GM04503 (cell line): ENCODE results near the gene ANKRD33.

Source experiments
- DNase-seq: peaks from one replicate; pipeline ENCODE4 v3.0.0-alpha.2; 2012; ENCODE audit warnings: low read depth

ANKRD33 gene, protein sequence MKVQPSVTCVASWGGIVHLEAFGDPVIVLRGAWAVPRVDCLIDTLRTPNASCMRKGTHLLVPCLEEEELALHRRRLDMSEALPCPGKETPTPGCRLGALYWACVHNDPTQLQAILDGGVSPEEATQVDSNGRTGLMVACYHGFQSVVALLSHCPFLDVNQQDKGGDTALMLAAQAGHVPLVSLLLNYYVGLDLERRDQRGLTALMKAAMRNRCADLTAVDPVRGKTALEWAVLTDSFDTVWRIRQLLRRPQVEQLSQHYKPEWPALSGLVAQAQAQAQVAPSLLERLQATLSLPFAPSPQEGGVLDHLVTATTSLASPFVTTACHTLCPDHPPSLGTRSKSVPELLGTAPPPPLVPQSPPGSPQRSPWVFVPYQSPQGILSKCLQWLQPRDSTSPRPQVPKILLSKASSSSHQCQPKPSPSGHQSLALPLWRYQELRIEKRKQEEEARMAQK

GRCh38 chr12:51887476-51888315, at the start of gene ANKRD33:
Gene ANKRD33, plus strand, starts transcription at chr12:51888103. Its CDS starts 84 bp downstream, at chr12:51888187.
- DNase-seq = no peak

DNA sequence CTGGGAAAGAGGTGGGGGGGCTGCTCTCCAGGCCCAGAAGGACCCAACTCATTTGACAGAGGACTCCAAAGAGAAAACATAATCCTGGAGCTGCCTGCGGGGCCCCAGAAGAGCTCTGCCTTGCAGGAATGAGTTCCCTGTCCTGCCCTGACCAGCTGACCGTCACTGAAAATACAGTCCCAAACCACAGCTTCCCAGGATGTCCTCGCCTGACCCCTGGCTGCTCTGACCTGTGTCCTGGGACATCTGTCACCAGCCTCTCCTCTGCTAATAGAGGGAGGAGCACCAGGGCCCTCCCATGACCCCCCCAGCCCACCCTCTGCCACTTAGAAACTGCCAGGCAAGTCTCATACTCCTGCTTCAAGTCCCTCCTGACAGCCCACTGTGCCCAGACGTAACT, 49.1 kb upstream of the ANKRD33 start:
- DNase-seq = no peak

DNA sequence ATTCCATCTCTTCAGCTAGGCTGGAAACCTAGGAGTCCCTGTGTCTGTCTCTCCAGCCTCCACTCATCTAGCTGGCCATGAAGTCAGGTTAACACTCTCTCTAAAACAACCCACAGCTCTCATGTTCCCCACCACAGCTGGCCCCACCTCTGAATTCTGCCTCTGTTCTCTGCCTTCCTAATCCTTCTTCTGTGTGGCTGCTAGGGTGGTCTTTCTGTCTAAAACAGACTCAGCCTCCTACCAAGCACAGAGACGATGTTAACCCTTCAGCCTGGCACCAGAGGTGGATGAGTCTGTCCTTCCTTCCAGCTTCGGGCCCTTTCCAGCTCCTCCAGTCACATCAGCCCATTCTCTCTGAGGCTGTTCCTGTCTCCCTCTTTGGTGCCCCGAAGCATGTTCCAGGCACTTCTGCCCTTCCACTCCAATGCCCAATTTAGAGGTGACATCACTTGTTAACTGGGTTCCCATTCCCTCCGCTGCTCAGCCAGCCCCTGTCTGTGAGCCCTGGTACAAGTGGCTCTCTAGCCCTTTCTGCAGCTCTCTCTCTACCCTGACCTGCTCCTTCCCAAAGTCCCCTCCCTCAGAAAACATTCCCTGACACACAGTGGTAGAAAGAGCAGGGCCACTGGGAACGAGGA, 48.5 kb upstream of the ANKRD33 start:
- no peak for DNase-seq

DNA sequence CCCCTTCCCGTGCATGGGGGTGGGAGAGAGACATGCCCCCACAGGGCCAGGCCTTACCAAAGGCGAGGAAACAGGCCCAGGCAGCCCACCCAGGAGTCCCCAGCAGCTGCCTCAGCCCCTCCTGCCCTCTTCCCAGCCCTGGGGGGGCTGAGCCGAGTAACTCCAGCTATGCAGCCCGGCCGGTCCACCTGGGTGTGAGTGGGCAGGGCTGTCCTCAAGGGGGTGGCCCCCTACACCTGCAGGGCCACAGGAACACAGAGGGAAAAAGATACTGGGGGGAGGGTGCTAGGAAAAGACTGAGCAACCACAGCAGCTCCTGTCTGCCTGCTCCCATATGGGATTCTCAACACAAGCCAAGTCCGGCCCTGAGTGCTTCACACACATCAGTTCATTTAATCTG, 46.9 kb upstream of the ANKRD33 start:
- DNase-seq = no peak

DNA sequence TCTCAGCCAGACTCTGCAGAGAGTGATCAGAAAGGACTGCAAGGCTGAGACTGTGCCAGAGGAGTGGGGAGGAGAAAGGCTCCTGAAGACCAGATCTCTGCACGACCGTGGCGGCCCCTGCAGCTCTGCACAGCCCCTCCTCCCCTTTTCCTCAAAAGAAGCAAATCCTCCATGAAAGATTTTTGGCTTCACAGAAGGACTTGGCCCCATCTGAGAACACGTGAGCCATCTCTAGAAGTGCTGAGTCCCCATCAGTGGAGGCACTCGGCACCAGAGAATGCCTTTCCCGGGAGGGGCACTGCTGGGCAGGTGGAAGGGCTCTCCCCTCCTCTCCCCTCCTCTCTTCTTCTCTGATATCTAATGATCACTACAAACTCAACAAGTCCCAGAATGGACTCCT, 46.2 kb upstream of the ANKRD33 start:
- DNase-seq = no peak

- DNase-seq = no peak
Measured at GRCh38 chr12:51844854-51845253, 43.0 kb upstream of the ANKRD33 start.

GRCh38 chr12:51845482-51845881, 42.4 kb upstream of the ANKRD33 start:
- no peak for DNase-seq

DNA sequence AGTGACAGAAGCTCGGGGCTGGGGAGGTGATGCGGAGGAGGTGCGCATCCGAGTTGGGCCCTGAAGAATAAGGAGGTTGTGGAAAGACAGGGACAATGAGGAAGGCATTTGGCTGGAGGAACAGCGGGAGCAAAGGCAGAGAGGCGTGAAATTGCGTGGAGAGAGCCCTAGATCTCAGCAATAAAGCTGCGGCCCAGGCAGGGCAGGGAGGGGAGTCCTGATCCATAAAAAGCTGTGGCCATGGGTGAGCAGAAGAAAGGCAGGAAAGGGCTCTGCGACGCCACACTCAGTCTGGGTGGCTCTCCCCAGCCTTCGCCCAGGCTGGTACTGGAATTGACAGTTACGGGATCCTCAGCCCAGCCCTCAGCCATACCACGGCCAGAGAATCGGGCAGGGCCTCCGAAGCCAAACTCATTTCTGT, 41.6 kb upstream of the ANKRD33 start:
- no peak for DNase-seq

DNA sequence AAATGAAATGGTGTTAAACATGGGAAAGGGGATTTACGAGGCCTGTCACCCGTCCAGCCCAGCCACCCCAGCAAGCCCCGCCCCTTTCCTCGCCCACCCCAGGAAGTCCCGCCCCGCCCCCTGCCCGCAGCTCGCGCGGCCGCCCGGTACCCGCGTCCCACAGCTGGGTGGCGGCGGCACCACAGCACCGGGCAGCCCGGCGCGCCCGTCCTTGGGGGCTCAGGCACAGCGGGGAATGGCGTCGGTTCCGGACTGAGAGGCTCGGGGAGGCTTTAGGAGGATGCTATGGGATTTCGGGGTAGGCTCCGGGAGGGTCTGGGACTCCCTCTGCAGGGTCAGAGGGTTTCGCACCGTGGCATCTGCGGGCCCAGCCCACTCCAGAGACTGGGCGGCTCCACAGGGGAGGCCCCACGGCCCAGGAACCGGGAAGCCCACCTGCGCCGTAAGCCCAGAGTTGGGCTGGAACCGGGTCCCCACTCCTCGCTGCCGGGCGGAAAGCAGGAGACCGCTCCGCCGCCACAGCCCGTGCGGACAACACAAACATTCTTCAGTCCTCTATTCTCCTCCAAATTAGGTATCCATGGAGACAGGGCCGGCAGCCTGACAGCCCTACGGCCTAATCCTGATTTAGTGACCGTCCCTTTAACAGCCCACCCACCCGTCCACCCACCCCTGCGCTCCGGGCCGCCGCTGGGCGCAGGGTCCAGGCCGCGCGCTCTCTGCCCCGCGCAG, 40.8 kb upstream of the ANKRD33 start:
- no peak for DNase-seq

- no peak for DNase-seq
Measured at GRCh38 chr12:51847643-51848325, 40.1 kb upstream of the ANKRD33 start.

DNA sequence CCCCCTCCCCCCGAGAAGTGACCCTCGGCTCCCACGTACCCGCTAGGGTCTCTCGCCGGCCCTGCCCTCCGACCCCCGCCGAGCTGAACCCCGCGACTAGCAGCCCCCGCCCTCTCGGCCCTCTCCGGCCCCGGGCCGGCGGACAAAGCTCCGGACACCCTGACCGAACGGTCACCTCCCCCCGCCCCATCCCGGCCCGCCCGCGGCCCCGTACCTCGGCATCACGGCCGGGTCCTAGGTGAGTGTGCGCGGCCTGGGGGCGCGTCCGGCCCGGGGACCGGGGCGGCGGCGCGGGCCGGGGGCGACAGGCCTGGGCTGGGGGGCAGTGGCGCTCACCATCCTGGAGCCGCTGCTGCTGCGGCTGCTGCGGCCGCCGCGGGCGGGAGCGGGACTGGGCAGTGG, 39.6 kb upstream of the ANKRD33 start, which contains the start of gene FIGNL2:
Gene FIGNL2, minus strand, starts transcription at position 393 of the 402 bp plus-strand sequence. CDS start 26,305 bp downstream, outside the sequence.
- DNase-seq = no peak

- no peak for DNase-seq
Measured at GRCh38 chr12:51848841-51849735, 38.8 kb upstream of the ANKRD33 start.

DNA sequence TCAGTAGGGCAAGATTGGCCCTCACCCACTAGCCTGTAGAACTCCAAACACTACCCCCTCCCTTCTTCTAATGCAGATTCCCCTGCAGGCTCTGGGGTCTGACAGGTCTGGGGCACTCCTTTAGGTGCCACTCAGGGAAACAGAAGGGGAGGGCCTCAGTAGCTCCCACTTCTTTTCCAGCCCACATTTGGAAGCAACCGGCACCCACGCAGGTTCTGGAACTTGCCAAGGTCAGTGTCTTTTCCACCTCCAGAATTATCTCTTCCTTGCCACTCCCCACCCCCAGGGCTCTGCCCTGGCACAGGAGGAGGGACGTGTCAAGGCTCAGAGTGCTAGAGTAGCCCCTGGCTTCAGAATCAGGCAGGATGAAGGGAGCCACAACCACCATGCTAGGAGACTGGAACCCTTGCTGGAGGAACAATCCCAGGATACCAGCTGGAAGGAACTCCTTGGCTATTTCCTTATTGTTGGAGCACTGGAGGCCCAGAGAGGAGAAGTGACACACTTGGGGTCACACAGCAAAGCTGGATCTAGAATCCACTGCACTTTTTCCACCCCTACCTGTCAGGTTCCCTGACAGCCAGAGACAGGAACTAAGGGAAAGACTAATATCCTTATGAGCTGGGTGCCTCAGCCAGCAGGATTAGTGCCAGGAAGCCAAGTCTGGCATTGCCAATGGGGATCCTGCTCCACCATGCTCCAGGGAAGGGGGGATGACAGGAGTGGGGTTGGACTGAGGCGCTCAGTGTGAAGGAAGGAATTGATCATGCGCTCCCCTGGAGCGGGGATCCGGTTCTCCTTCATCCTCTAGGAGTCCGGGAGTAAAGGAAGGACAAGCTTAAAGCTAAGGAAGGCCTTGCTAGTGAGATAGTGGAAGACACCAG, 37.6 kb upstream of the ANKRD33 start:
- DNase-seq = no peak

- no peak for DNase-seq
Measured at GRCh38 chr12:51850965-51851299, 37.0 kb upstream of the ANKRD33 start.

- DNase-seq = no peak
Measured at GRCh38 chr12:51851413-51852124, 36.3 kb upstream of the ANKRD33 start.

- DNase-seq = peak; percentile 5
Measured at GRCh38 chr12:51852404-51853137, 35.3 kb upstream of the ANKRD33 start.

DNA sequence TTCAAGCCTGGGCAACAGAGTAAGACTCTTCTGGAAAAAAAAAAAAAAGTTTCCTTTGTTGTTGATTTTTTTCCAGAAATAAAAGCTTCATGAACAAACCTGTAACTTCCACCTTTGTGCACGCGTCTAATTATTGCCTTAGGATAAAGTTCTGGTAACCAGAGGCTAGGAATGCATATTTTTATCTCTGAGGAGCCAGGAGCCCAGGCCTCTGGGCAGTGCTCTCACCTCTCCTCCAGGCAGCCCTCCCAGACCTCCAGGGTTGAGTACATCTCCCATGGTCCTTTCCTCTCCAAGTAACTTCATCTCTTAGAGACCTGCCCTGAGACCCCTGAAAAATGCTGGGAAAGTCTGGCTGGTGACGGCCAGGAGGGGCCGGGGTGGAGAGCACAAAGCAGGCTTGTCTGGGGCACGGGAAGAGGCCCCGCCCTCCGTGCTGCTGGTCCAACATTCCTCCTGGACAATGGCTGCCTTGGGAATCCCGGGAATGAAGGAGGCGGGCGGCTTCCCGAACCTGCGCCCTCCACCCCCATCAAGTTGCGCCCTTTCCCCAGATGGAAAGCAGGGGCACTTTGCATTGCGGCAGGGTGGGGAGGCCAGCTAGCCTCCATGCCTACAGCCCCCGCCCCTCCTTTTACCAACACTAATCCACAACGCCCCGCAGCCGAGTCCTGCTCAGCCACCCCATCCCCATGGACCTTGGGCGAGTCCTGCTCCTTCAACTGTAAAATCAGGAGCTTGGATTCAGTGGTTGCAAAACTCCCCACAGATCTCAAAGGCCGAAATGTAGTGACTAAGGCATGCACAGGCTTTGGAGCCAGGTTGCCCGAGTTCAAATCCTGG, 32.1 kb upstream of the ANKRD33 start:
- DNase-seq = peak; percentile 11
